ENCODE results near the gene SREBF1.

The SREBF1 gene

DNA sequence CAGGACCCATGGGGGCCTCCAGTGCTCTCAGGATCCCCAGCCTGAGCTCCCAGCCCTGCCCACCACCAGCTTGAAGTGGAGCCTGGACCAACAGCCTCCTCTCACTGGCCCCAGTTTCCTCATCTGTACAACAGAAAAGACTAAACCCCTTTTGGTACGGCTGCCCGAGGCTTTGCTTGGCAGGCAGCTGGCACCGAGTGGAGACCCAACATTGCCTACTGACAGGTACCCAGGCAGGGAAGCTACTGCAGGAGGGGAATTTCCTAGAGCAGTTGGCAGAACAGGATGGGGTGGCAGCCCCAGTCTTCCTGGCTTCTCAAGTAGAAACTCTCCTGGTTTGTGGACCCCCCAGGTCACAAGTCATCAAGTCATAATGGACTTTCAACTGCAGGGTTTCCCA, 14.2 kb downstream of the SREBF1 start:
- no peak for DNase-seq

DNA sequence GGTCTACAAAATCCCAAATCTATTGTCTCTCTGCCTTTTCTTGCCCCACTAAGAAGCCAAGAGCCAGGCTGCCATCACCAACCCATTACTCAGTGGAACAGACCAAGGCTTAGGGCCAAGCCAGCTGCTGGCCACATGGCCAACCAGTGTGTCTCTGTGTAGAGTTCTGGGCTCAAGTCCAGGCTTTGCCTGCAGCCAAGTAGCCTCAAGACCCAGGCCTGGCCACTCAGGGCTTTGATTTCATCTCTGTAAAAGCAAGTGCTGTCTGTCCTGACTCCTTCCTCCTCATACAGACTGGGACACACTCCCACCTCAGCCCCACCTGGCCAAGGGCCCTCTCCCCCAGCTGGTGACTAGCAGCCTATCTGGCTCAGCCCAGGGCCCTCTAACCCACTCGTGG, 14.6 kb downstream of the SREBF1 start:
- no peak for DNase-seq

DNA sequence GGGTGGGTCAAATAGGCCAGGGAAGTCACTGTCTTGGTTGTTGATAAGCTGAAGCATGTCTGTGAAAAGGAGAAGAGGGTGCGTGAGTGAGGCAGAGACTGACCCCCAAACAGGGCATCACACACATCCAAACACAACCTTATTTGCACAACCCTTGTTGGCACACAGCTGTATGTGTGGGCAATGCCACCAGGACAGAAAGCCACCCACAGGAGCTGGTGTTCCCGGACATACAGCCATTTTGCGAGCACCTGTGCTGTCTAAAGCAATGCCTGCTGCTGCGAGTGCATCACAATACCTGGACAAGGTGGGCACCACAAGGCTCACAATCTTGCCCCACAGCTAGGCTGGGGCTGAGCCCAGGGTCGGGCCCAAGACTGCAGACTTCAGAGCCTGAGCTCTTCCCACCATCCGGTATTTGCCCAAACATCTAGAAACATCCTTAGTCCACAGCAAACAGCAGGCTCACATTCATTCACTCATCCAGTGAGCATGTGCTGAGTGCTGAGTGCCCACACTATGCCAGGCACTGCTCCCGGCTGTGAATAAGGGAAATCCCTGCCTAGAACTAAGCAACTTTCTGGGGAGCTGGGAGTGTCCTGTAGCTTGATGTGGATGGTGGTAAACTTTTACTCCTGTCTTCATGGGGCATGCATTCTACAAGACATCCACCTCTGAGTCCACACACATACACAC, 16.2 kb downstream of the SREBF1 start:
- no peak for DNase-seq

DNA sequence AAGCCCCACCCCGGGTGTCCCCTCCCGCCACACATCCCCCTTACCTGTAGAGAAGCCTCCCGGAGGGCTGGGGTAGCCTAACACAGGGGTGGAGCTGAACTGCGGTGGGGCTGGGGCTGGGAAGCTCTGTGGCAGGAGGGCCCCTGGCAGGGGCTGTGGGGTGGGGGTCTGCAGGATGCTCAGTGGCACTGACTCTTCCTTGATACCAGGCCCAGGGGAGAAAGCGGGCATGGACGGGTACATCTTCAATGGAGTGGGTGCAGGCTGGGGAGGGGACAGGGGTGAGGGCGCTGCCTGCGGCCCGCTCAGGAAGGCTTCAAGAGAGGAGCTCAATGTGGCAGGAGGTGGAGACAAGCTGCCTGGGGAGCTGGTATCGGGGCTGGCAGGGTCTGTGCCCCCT, 16.7 kb downstream of the SREBF1 start:
- no peak for DNase-seq

DNA sequence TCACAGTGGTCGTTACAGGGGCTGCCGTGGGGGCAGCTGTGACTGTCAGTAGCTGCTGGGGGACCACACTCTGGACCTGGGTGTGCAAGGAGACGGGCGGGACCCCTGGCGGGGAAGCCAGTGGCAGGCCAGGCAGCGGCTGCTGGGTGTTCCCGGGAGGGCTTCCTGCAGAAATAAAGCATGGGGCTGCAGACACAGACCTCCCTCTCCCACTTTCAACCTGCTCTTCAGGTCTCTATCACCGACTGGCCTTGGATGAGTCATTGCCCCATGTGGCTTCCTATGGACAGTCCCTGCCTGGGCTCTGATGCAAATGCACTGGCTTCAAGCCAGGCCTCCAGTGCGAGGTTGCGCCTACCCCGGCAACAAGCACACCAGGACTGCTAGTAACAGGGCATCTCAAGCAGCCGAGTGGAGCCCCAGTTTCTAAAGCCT, 17.2 kb downstream of the SREBF1 start:
- no peak for DNase-seq

DNA sequence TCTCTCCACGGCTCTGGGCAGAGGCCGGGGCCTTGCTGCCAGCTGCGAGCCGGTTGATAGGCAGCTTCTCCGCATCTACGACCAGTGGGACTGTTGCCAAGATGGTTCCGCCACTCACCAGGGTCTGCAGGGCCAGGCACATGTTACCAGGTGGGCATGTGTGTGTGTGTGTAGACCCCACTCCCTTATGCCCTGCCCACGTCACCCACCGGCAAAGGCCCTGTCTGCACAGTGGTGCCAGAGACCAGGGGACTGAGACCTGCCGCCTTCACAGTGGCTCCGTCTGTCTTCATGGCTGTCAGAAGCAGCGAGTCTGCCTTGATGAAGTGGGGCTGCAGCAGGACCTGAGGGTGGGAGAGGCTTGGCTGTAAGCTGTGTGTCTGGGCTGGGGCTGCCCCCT, 17.7 kb downstream of the SREBF1 start:
- DNase-seq: no peak

DNA sequence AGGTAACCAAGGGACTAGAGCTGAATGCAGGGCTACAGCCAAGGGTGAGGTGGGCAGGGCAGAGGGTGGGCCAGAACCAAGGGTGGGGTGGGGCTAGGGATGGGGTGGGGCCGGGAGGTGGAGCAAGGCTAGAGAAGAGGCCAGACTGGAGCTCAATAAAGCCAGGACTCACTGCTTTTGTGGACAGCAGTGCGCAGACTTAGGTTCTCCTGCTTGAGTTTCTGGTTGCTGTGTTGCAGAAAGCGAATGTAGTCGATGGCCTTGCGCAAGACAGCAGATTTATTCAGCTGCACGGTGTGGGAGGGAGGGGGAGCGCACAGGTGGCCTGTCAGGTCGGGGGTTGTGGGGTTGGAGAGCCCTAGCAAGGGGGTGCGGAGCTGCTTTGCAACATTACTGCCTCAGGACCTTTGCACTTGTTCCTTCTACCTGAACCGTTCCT, 18.7 kb downstream of the SREBF1 start:
- DNase-seq: no peak

DNA sequence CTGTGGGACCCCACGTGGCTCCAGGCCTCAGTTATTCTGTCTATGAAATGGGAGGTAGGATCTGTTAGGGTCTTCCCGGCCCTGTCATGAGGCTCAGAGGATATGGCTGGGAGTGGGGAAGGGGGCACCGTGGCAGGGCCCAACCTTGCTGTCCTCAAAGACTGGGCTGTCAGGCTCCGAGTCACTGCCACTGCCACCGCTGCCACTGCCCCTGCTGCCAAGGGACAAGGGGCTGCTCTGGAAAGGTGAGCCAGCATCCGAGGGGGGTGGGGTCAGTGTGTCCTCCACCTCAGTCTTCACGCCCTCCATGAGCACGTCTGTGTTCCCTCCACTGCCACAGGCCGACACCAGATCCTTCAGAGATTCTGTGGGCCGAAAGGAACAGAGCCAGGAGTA, 19.2 kb downstream of the SREBF1 start:
- DNase-seq: no peak

DNA sequence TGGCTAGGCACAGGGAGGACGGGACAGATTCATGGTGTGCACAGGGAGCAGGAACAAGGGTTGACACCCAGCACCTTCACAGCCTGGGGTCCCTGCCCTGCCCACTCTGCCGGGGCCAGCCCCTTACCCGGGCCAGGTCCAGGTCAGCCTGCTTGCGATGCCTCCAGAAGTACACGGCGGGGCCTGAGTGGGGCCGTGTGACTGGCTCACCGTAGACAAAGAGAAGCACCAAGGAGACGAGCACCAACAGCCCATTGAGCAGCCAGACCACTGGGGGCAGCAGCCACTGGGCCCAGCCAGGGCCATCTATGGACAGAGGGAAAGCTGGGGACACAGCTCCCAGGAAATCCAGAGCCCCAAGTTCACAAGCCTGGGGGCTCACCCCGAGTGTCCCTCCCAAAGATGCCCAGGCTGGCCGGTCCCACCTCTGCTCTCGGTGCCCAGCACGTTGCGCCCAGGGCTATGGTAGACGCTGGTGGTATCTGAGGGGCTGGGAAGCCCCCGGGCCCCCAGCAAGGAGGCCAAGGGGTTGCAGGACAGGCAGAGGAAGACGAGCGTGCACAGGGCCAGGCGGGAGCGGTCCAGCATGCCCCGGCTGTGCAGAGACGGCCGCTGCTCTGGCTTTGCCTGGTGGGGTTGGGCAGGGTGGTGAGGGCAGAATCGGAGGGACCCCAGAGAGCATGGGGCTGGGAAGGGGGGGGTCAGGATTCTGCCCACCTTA, 19.8 kb downstream of the SREBF1 start:
- no peak for DNase-seq

DNA sequence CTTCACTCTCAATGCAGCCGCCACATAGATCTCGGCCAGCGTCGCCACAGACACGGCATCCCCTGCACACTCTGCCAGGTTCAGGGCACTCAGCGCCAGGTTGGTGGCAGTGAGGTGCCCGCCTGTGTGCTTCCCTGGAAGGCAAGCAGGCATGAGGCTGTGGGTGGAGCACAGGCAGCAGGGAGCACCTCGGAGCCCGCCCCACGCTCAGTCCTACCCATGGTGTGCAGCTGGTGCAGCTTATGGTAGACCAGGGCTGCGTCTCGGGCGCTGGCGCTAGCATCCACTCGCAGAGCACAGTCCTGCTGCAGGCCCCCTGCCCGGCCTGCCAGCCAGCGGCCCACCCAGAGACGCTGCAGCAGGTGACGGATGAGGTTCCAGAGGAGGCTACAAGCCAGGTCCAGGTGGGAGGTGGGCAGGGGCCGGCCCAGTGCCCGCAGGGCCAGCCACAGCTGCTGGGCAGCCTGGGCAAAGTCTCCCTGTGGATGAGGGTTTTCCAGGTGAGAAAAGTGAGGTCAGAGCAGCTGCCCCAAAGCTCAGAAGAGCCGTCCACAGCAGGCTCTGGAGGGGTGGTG, 20.5 kb downstream of the SREBF1 start:
- no peak for DNase-seq

DNA sequence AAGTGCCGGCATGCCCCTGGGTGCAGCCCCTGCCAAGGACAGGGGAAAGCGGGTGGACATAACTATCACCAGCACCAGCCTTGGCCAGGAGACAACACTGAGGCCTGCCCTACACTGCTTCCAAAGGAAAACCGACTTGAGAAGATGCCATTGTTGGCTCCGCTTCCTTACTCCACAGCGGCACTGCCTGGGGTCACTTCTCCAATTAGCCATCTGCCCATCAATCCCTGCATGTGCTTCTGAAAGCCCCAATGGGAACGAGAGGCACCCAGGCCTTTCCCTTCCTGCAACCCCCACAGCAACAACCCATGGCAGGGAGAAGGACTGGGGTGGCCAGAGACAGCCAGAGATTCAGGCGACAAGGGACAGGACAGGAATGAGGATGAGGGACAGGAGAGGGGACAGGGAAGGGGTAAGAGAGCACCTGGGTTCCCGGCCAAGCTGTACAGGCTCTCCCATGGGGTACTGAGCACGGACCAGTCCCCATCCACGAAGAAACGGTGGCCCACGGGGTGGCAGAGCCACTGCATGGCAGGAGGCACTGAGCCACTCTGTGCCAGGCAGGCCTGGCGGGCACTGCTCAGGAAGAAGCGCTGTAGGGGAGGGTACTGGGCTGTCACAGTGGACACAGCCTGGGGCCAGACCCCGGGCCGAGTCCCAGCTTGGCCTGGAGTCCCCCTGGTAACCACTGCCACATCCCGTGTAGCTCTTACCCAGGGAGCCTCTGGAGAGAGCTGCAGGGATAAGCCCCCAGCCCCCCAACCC, 21.2 kb downstream of the SREBF1 start:
- DNase-seq: no peak

DNA sequence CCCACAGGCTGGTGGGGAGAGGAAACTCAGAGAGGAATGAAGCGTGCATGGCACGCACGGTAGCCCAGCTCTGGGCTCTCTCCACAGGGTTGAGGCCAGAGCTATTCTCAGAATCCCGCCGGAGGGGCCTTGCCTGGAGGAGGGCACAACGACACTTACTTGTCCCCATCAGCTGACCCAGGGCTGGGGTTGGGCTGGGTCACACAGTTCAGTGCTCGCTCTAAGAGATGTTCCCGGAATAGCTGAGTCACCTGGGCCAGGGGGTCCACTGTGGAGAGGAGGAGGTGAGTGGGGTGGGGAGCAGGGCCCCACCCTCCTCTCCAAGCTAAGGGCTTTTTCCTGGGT, 21.8 kb downstream of the SREBF1 start:
- no peak for DNase-seq

DNA sequence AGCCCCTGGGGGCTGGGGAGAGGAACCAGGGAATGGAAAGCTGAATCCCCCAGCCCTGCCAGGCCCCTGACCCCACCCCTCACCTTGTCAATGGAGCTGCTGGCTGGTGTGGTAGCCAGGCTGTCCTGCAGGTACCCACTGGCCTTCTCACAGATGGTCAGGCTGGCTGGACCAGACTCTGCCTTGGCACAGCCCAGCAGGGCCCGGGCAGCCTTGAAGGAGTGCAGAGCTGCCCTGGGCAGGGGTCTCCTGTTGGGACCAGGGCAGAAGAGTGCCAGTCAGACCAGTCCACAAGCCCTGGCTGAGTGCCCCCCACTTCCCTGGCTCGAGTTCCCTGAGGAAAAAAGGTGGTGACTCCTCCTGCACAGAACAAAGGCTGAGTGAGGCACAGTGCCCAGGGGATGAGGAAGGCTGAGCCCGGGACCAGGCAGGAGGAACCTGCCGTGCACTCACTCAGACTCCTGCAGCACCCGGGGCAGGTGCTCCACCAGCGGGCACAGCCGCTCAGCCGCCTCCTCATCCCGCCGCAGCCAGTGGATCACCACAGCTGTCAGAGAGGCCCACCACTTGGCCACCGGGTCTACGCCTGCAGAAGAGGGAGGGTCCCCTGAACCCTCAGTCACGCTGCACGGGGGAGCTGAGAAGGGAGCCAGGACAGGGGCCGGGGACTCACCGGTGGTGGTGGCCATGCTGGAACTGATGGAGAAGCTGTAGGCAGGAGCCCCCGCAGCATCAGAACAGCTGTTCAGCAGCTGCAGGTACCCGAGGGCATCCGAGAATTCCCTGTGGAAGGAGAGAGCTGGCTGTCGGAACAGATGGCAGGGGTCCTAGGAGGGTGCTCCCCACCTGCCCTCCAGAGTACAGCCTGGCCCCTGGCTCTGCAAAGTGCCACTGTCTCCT, 22.4 kb downstream of the SREBF1 start:
- no peak for DNase-seq

DNA sequence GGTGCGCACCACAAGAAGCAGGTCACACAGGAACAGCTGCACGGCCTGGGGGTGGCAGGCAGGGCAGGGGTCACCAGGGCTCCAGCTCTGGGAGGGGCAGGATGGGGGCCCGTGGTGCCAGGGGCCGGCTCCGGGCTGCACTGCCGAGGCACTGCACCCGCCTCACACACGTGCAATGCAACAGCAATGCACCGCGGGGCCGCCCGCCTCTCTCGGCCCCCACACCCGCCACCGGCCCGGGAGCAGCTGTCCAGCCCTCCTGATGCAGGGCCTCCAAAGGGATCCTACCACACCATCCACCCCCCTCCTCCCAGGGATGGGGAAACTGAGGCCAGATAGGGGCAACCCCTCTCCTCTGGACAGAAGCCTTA, 23.1 kb downstream of the SREBF1 start:
- no peak for DNase-seq

DNA sequence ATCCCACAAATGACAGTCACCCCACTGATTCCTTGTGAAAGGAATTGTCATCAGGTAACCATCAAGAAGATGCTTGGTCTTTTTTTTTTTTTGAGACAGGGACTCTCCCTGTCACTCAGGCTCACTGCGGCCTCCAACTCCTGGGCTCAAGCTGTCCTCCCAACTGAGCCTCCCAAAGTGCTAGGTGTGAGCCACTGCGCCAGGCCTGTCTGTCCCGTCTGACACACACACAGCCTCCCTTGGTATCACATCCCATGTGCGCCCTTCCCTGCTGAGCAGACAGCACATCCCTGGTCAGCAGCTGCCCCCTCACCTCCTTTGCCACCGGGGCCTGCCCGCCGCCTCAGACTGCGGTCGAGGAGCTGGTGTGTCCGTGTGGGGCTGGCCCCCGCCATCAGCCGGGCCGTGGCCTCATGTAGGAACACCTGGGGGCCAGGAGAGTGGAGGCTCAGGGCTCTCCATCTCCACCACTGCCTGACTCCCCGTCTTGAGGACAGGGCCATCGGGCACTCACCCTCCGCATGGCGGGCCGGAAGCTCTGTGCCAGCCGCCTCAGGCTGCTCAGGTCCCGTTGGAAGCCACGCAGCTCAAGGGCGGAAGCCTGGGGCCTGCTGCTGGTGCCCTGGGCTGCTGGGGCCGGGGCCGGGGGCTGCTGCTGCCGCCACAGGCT, 23.6 kb downstream of the SREBF1 start:
- DNase-seq: no peak

DNA sequence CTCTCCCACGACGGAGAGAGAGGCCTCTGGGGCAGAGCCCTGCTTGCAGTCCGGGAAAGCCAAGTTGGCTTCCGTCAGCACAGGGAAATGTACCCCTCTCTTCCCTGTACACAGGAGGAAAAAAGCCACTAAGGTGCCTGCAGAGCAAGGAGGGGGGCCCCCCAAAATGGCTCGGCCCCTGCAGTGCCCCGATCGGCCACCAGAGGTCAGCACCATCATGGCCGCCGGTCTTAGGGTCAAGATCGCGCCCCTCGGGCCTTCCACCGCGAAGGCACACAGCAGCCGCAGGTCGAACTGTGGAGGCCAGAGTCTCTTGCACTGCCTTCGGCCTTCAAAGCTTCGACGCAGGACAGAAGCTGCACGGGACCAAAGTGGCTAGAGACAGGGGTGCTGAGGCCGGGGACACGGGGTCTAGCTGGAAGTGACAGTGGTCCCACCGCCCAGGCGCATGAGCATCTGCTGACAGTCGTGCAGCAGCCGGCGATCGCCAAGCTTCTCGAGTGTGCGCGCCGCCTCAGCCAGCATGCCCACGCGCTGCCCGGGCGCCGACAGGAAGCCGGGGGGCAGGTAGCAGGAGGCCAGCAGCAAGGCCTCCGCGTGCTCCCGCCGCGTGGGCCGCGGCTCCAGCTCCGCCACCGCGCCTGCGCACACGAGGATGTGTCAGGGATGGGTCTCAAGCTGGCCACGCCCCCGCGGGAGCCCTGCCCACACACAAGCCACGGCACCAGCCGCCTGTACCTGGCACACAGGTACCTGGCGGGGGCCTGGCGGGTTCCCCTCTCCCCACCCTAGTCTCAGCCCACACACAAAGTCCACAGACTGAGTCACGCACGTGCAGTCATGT, 24.4 kb downstream of the SREBF1 start:
- DNase-seq: no peak

DNA sequence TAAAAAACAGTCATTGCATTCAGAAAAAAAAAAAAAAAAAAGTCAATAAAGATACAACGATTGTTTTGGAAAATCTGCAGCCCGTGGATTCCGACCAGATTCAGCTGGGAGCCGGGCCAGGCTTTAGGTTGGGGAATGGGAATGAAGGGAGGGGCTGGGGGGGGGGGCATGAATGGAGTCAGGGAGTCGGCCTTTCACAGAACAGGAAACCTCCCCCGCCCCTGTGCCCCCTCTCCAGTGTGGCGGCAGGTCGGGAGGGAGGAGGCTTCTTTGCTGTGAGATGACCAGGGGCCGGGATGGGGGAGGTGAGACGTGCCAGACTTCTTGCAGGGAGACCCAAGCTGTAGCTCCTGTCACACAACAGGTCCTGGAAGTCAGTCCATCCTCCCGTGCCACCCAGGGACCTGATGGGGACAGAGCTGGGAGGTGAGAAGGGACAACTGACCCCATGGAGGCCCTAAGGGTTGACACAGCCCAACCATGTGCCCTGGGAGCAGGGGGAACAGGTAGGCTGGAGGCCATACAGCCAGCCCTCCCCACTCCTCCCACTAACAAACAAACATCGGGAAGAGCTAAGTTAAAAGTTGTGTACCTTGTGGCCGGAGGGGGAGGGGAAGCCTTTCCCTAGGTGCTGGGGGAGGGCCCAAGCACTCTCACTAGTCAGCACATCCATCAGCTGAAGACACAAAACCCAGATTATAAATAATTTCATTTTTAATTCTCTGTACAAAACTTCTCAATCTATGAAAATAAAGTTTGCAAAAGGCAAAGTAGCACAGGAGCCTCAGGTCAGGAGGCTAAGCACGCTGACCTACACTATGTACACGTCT, 25.2 kb downstream of the SREBF1 start:
- DNase-seq: no peak

DNA sequence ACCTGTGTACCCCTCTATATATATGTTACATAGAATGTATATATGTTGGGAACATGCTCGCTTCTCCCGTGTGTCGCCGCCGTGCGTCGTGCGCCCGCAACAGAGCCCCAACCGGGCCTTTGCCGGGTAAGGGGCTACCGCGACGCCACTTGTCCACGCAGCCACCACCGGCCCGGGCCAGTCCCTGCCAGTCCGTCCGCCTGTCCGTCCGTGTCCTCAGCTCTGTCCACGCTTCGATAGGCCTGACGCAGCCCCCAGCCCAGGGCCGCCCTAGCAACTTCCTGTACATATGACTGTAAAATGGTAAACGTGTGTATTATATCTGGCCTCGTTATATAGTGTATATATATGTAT, 25.9 kb downstream of the SREBF1 start:
- DNase-seq: no peak

DNA sequence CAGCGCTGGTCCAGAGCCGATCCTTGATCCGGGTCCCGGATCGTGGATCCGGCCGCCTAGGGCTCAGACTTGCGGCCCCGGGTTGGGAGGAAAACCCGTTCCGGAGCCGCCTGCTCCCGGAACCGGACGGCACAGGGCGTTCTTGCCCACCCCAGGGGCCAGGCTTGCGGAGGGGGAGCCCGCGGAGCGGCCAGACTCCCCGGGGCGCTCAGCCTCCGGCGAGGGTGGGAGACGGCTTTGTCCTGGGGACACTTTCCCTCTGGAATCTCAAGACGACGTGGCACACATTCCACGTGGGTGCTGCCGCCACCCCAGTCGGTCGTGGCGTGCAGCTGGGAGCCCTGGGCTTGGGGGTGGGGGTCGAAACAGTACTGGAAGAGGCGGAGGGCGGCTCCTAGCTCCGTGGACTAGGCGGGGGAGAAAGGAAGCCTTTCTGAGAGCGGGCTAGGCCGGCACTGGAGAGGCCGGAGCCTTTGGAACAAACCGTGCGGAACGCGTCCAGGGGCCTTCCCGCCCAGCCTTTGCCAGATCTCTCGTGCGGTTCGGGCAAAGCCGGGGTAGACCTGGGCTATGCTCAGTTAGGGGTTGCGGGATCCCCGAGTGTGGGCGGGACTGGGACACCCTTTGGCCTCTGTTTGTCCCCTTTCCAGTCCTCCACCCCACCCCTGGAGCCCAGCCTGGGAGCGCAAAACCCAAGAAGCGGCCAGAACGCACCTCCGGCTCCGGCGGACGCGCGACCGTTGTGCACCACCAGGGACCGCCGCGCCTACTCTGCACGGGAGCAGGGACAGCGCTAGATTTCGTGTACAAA, 26.5 kb downstream of the SREBF1 start:
- DNase-seq: no peak
